ENCODE measurements around the gene CHRM2.
"Not testable (repeated sequence)": the region's sequence is repeated elsewhere in the genome, so short reads cannot be mapped to it uniquely, and the experiment has no call there.

Gene CHRM2
- 0 reads per million in 4 experiments for total RNA-seq

GRCh38 chr7:136868496-136869000 is at the start of gene CHRM2:
TSS of gene CHRM2 (plus strand) at chr7:136868652. CDS start at chr7:137014866, 146,214 bp downstream.
- DNase-seq = no peak

- not testable (repeated sequence) for DNase-seq
These were observed 37.1 kb upstream of the CHRM2 start for GRCh38 chr7:136831398-136831797.

GRCh38 chr7:136845899-136846465 is 22.5 kb upstream of the CHRM2 start:
- DNase-seq = no peak

DNA sequence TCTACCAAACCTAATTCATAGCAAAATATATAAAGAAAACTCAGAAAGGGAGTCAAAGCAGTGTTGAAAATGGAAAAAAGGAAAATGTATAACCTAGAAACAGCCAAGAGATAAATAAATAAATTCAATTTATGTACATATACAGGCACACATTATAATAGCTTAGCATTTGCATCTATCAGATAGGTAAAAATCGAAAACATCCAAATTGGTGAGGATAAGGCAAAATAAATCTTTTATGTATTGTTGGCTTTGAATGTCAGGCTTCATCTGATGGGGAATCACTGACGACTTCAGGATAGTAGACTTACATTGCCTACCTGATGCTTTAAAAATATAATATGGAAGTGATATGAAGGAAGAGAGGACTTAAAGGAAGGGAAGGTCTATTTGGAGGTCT is 20.6 kb upstream of the CHRM2 start:
- no peak for DNase-seq

- no peak for DNase-seq
These were observed 14.8 kb upstream of the CHRM2 start for GRCh38 chr7:136853654-136854053.

GRCh38 chr7:136857573-136857972 is 10.9 kb upstream of the CHRM2 start:
- DNase-seq = no peak

GRCh38 chr7:136859803-136860202 is 8.6 kb upstream of the CHRM2 start:
- no peak for DNase-seq

DNA sequence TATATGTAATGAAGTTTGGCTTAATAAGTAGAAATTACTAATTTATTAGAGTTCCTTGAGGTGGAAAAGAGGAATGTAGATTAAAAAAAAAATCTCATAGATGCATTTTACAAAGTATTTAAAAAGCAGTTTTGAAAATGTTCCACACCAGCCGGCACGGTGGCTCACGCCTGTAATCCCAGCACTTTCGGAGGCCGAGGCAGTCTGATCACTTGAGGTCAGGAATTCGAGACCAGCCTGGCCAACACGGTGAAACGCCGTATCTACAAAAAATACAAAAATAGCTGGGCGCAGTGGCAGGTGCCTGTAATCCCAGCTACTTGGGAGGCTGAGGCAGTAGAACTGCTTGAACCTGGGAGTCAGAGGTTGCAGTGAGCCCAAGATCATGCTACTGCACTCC is 3.2 kb upstream of the CHRM2 start:
- DNase-seq = no peak

DNA sequence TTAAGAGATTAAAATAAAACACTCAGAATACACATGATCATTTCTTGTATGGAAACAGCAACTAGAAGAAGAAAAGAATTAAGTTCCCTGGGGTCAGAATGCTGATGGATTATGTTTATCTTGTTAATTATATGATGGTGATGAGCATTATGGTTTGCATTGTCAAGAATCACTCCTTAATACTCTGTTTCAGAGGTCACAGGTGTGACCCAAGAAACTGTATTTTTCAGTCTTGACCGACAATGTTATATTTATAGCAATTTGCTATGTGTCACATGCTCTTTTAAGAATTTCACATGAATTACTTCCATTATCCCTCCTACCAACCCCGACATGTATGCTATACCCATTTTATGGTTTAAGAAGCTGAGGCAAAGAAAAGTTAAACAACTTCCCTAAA is 2.7 kb upstream of the CHRM2 start:
- DNase-seq = no peak

DNA sequence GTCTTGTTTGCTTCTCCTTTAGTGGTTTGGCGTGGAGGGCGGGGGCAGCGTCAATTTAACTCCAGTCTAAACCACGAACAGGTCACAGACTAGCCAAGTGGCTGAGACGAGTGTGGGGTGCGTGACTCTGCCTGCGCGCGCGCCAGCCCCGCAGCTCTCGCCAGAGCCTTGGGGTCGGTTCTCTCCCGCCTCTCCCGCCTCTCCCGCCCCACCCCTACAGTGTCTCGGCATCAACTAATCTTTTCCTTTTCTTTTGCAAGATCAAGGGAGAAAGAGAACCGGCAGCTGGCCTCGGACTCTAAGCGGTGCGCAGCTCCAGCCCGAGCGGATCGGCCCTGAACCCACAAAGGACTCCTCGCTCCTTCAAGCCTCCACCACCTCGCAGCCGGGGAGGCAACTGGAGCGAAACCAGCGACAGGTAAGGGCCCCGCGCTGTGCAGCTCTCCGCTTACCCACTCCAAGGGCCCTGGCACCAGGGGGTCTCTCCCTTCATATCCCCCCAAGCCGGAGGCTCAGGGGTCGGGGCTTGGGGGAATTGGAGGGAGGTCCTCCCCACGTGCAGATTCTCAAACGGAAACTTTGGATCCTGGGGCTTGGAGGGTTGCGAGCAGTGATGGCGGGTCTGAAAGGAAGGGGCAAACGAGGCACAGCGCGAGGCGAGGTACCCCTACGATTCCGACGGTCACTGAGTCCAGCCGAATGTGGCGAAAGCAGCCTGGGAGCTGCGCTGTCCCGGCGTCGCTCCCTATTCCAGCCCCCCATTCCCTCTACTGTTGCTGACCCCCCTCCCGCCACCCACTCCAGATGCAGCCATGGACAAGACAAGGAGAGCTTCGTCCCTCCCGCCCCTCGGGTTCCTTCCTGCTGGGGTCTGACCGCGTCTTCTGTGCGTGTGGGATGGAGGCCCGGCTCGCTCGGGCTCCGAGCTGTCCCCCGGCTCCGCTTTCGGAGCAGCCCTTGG is 829 bp downstream of the CHRM2 start:
- no peak for DNase-seq

- DNase-seq = no peak
These were observed 1.8 kb downstream of the CHRM2 start for GRCh38 chr7:136869991-136870865.

- no peak for DNase-seq
These were observed 2.5 kb downstream of the CHRM2 start for GRCh38 chr7:136870866-136871487.

DNA sequence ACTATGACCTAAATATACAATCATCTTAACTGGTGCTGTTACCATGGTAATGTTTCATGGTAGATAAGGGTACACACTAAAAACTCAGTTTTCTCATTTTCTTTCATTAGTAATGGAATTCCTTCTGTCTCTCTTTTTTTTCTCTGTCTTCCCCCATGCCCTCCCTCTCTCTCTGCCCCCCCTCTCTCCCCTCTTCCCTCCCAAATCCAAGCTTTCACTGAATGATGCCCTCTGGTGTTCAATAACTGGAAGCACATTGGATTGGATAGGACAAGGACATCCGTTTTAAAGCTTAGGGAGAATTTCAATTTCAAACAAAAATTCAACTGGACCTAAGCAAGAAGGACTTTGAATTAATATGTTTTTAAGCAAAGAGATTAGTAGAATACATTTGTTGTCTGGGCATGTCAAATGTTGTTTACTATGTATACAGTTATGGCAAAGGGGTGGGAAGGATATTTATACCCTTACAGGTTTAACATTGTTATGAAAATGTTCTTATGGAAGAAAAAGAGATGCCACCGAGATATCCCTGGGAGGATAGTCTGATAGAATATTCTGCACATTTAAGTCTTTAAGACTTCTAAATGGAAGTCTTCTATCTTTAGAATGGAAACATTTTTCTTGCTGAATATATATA is 6.1 kb downstream of the CHRM2 start:
- DNase-seq = no peak

GRCh38 chr7:136877509-136877908 is 9.1 kb downstream of the CHRM2 start:
- no peak for DNase-seq

GRCh38 chr7:136877990-136878389 is 9.5 kb downstream of the CHRM2 start:
- DNase-seq = no peak

- no peak for DNase-seq
These were observed 10.4 kb downstream of the CHRM2 start for GRCh38 chr7:136878878-136879277.

- no peak for DNase-seq
These were observed 14.6 kb downstream of the CHRM2 start for GRCh38 chr7:136883046-136883445.

DNA sequence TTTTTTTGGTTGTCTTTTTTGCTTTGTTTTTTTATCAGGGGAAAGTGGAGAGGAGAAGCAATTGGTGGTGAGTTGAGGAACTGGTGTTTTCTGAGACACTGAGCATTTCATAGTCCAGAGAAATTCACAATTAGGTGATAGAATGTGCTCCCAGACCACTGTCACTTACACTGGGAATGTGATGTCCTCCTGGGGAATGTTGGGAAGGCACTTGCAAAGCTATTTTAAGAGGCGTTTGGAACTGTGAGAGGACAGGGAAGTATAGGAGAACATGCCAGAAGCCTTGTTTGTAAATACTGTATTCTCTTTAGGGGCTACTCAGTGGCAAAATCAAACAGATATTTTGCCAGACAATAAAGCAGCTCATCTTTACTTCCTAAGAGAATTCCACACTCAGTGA is 16.0 kb downstream of the CHRM2 start:
- DNase-seq = no peak

DNA sequence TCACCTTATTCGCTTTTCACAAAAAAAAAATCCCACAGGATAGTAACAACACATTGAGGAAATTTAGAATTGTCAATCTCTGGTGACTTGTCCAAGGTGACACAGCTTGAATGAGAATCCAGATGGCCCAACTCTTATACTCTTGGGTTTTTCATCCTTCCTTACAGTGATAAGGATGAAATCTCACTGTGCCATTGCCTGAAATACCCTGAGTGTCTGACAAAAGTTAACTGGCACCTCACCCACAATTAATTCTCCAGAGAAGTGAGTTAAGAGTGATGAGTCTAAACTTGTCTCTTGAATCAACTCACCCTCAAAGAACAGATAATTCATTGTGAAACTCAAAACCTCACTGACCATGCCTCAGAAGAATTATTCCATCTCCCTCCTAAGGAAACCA is 18.9 kb downstream of the CHRM2 start:
- DNase-seq = no peak

GRCh38 chr7:136890399-136890798 is 21.9 kb downstream of the CHRM2 start:
- no peak for DNase-seq

DNA sequence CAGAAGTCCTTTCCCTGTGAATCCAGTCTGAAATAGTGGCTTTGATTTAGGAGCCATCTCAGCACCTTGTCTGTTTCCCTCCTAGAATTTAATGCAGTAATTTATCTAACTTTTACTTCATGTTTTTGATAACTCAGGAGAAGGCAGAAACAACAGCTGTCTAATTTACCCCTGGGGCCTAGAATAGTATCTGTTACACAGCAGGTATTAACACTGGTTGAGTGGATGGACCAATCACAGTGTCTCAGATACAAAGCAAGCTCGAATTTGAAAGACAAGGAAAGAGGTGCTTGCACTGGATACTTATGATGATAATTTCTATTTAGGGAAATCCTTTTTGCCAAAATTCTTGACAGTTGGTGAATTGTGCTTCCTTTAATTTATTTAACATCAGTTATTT is 23.4 kb downstream of the CHRM2 start:
- DNase-seq = no peak

DNA sequence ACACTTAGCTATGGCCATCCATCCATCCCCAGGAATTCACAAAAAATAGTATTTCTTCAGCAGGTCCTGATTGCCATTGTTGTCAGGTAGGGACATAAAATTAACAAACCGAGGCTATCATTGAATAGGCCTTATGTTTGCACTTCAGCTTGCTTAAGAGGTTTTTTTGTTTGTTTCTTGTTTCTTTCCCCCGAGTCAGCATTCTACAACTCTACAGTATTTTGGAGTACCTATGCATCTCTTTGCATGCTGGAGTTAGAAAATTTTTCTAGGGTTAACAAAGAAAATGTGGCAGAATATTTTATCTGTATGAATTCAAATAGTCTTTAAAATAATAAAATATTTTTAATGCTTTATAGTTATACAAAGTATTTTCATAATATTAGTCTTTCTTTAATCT is 26.3 kb downstream of the CHRM2 start:
- DNase-seq = no peak
